Muscle layer of colon (tissue), 2 donors: Measurements from ENCODE around the gene MAGI2.

ENCODE experiments used
- H3K27ac ChIP-seq: one replicate; pipeline ENCODE4 v1.7.0; 2013; ENCODE audit warnings: low read depth, mild to moderate bottlenecking, low read length, moderate library complexity
- H3K27me3 ChIP-seq, 2 donors: one replicate each; pipeline ENCODE4 v1.7.0; 2013; ENCODE audit warnings: low read length in 2 of 2, mild to moderate bottlenecking in 2 of 2; ENCODE audit not compliant: insufficient read depth in 2 of 2, control insufficient read depth in 1 of 2
- H3K36me3 ChIP-seq: one replicate; pipeline ENCODE4 v1.7.0; 2013; ENCODE audit warnings: mild to moderate bottlenecking, low read length; ENCODE audit not compliant: insufficient read depth
- H3K4me1 ChIP-seq: one replicate; pipeline ENCODE4 v1.7.0; 2013; ENCODE audit warnings: mild to moderate bottlenecking, low read length; ENCODE audit not compliant: insufficient read depth
- H3K4me3 ChIP-seq, 2 donors: one replicate each; pipeline ENCODE4 v1.7.0; 2013; ENCODE audit warnings: low read length in 2 of 2, low read depth in 1 of 2, mild to moderate bottlenecking in 1 of 2, moderate library complexity in 1 of 2
- H3K9ac ChIP-seq: one replicate; pipeline ENCODE4 v1.7.0; 2013; ENCODE audit warnings: low read length
- H3K9me3 ChIP-seq: one replicate; pipeline ENCODE4 v1.7.0; 2013; ENCODE audit warnings: mild to moderate bottlenecking, low read length
- donor health status: abdominal sarcoma.
- donor health status: Adenocarcinoma of cecum.

Gene MAGI2

GRCh38 chr7:78845155-78845554 is 608.3 kb downstream of the MAGI2 start:
- H3K9ac ChIP-seq = no peak overlapping the region
- H3K27me3 ChIP-seq = no peaks in the 10 kb centered on the region
- H3K4me1 ChIP-seq = no peaks in the 10 kb centered on the region
- no peak overlapping the region for H3K4me3 ChIP-seq
- H3K27ac ChIP-seq = no peak overlapping the region
- H3K9me3 ChIP-seq = no peaks in the 10 kb centered on the region
- no peaks in the 10 kb centered on the region for H3K36me3 ChIP-seq

DNA sequence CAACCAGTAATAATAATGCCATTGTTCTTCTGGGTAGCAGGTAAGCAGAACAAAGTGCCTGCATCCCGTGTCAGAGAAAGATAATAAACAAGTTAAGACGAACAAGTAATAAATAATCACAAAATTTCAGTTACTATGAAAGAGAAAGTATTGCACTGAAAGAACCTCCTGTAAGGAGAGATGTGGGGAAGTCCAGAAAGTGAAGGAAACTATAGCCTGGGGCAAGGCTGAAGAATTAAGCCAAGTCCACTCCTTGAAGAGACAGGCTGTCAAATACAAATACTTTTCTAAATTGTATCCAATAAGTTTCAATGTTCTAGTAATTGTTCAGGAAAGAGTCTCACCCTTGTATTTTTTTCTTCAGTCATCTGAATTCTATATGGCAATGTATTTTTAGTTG is 611.4 kb downstream of the MAGI2 start:
- Histone ChIP-seq H3K9ac (no peak overlapping the region), H3K27me3 (no peaks in the 10 kb centered on the region), H3K9me3 (no peaks in the 10 kb centered on the region), H3K4me1 (no peaks in the 10 kb centered on the region), H3K27ac (no peak overlapping the region), H3K4me3 (no peak overlapping the region), H3K36me3 (no peaks in the 10 kb centered on the region)

DNA sequence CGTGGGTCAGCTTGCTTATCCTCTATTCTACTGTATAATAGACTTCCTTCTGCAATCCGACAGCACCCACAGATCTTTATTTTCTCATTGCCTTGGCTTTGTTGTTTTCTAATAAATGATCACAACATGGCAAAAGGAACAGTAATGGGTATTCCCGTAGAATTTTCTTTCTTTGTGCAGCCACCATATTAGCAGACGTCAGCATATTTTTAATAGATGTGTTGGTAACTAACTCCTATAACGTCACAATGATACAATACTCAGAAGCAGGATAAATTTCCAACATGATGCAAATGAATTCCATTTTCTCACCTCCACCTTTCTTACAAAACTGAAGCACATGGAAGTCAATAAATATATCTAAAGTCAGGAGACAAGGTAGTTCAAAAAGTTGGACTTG is 617.6 kb downstream of the MAGI2 start:
- Histone ChIP-seq H3K36me3 (no peaks in the 10 kb centered on the region), H3K9ac (no peak overlapping the region), H3K4me1 (no peaks in the 10 kb centered on the region), H3K27me3 (no peaks in the 10 kb centered on the region), H3K9me3 (no peaks in the 10 kb centered on the region), H3K4me3 (no peak overlapping the region), H3K27ac (no peak overlapping the region)

- no peak overlapping the region for H3K4me3 ChIP-seq
- no peaks in the 10 kb centered on the region for H3K36me3 ChIP-seq
- no peak overlapping the region for H3K9ac ChIP-seq
- H3K27ac ChIP-seq = no peak overlapping the region
- H3K27me3 ChIP-seq = no peaks in the 10 kb centered on the region
- no peaks in the 10 kb centered on the region for H3K4me1 ChIP-seq
- no peaks in the 10 kb centered on the region for H3K9me3 ChIP-seq
These were observed 625.1 kb downstream of the MAGI2 start for GRCh38 chr7:78828317-78828716.

GRCh38 chr7:78803501-78804127 is 649.9 kb downstream of the MAGI2 start:
- peaks cover 4% of the 10 kb centered on the region for H3K9me3 ChIP-seq
- no peak overlapping the region for H3K27ac ChIP-seq
- H3K9ac ChIP-seq = no peak overlapping the region
- no peaks in the 10 kb centered on the region for H3K36me3 ChIP-seq
- H3K4me1 ChIP-seq = no peaks in the 10 kb centered on the region
- no peak overlapping the region for H3K4me3 ChIP-seq
- H3K27me3 ChIP-seq = no peaks in the 10 kb centered on the region

DNA sequence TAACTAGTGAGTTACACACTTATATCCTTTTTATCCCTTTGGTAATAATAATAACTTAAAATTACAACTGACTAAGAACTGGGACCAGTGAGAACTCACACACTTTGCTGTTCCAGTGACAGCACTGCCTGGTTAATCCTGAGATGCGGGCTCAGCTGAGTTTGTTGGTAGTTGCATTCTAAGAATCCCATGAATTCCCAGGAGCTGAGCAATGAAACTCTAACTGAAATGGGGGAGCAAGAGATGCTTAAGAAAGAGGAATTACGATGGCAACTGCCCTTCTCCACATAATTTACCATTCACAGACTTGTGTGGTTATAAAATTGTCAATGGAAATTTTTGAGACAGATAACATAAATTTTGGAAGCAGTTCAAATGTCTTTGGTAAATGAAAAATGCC is 659.4 kb downstream of the MAGI2 start:
- no peaks in the 10 kb centered on the region for H3K27me3 ChIP-seq

GRCh38 chr7:78792624-78793023 is 660.8 kb downstream of the MAGI2 start:
- H3K36me3 ChIP-seq = no peaks in the 10 kb centered on the region
- no peaks in the 10 kb centered on the region for H3K9me3 ChIP-seq
- H3K27me3 ChIP-seq = no peaks in the 10 kb centered on the region
- H3K9ac ChIP-seq = no peak overlapping the region
- H3K4me1 ChIP-seq = no peaks in the 10 kb centered on the region
- H3K4me3 ChIP-seq = no peak overlapping the region
- no peak overlapping the region for H3K27ac ChIP-seq

More for the DNA sequence above, 659.4 kb downstream of the MAGI2 start:
- Histone ChIP-seq H3K9ac (no peak overlapping the region), H3K27ac (no peak overlapping the region), H3K9me3 (no peaks in the 10 kb centered on the region), H3K36me3 (no peaks in the 10 kb centered on the region), H3K4me3 (no peak overlapping the region), H3K4me1 (no peaks in the 10 kb centered on the region)

GRCh38 chr7:78792006-78792405 is 661.5 kb downstream of the MAGI2 start:
- Histone ChIP-seq H3K27me3 (no peaks in the 10 kb centered on the region), H3K27ac (no peak overlapping the region), H3K9ac (no peak overlapping the region), H3K36me3 (no peaks in the 10 kb centered on the region), H3K4me1 (no peaks in the 10 kb centered on the region), H3K4me3 (no peak overlapping the region), H3K9me3 (no peaks in the 10 kb centered on the region)

DNA sequence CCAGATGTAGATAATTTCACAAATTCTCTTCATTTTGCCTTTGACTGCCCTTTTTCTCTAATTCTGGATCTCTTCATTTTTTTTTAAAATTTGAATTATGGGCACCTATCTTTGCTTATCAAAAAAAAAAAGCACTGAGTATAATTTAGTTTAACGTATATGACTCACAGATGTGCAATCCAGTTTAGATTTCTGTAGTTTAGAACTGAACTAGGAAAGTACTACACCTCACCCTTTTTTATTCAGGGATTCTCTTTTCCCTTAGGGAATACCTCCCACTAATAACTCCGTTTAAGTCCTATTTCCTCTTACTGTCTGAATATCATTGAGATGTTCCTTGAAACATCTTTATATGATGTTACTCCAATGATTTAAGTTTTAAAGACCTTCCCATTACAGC is 665.0 kb downstream of the MAGI2 start:
- Histone ChIP-seq H3K9me3 (no peaks in the 10 kb centered on the region), H3K27me3 (no peaks in the 10 kb centered on the region), H3K4me3 (no peak overlapping the region), H3K27ac (no peak overlapping the region), H3K4me1 (no peaks in the 10 kb centered on the region), H3K9ac (no peak overlapping the region), H3K36me3 (no peaks in the 10 kb centered on the region)

DNA sequence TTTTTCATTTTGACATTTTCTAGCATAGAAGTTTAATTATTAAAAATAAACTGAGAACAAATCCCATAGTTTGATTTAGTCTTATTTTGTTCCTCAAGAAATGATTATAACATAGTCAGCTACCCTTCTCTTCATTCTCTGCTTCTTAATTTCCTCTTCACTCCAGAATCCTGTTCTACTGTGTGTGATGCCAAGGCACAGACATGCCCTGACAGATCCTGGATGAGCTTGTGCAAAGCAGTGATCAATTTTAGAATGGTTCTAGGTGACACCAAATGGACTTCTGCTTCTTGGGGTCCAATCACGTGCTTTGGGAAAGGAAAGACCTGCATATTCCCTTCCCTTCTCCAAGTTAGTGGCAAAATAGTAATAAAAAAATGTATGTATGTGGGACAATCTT is 665.6 kb downstream of the MAGI2 start:
- no peak overlapping the region for H3K9ac ChIP-seq
- H3K27ac ChIP-seq = no peak overlapping the region
- no peak overlapping the region for H3K4me3 ChIP-seq
- no peaks in the 10 kb centered on the region for H3K36me3 ChIP-seq
- no peaks in the 10 kb centered on the region for H3K4me1 ChIP-seq
- H3K9me3 ChIP-seq = no peaks in the 10 kb centered on the region
- H3K27me3 ChIP-seq = no peaks in the 10 kb centered on the region

DNA sequence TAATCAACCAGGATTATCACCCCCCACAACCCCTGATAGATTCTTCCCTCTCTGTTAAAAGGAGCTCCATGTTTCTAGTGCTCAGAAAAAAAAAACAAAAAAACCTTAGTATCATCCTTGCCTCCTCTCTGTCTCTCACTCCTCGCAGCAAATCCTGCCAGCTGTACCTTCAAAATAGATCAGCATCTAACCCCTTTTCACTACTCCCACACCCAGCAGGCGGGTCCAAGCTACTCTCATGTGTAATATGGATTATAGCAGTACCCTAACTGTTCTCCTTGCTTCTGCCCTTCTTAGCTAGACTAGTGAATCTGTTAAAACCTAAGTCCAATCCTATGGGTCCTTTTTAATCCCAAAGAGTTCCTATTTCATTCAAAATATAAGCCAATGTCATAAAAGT is 667.4 kb downstream of the MAGI2 start:
- Histone ChIP-seq H3K9me3 (no peaks in the 10 kb centered on the region), H3K4me3 (no peak overlapping the region), H3K4me1 (no peaks in the 10 kb centered on the region), H3K27ac (no peak overlapping the region), H3K27me3 (no peaks in the 10 kb centered on the region), H3K9ac (no peak overlapping the region), H3K36me3 (no peaks in the 10 kb centered on the region)

- Histone ChIP-seq H3K27me3 (no peaks in the 10 kb centered on the region), H3K36me3 (no peaks in the 10 kb centered on the region), H3K27ac (no peak overlapping the region), H3K4me1 (no peaks in the 10 kb centered on the region), H3K4me3 (no peak overlapping the region), H3K9ac (no peak overlapping the region), H3K9me3 (no peaks in the 10 kb centered on the region)
These were observed 670.1 kb downstream of the MAGI2 start for GRCh38 chr7:78783179-78783962.
